Stomach (tissue), 4 donors: Measurements from ENCODE around the gene TRDN.

Source experiments
- CTCF ChIP-seq, 7 experiments: fragments of 450-650 bp in 4 of 7; fragments of 200-600 bp in 3 of 7; sonication (generic) in 3 of 7; IDR thresholded peaks; one replicate each; pipeline ENCODE4 v1.5.1; 2016 to 2019; ENCODE audit warnings: antibody characterized with exemption in 7 of 7, control low read depth in 2 of 7, mild to moderate bottlenecking in 1 of 7
- EP300 ChIP-seq: sonication (generic); formaldehyde crosslinking; IDR thresholded peaks from one replicate; pipeline ENCODE4 v1.6.1; 2017; ENCODE audit warnings: antibody characterized with exemption
- POLR2A ChIP-seq, 4 donors: fragments of 450-650 bp; IDR thresholded peaks; one replicate each; pipeline ENCODE4 v1.6.1; 2016; ENCODE audit warnings: antibody characterized with exemption in 4 of 4, control low read depth in 2 of 4, mild to moderate bottlenecking in 1 of 4, moderate library complexity in 1 of 4
- POLR2AphosphoS5 ChIP-seq, 3 donors: sonication (generic); formaldehyde crosslinking; IDR thresholded peaks; one replicate each; pipeline ENCODE4 v1.6.1; 2016; ENCODE audit warnings: antibody characterized with exemption in 3 of 3

GRCh38 chr6:123619156-123619555 is 17.6 kb downstream of the TRDN start:
- no peak for TF ChIP-seq EP300
- no peak for TF ChIP-seq CTCF (IDR thresholded peaks at IDR 0.05)
- TF ChIP-seq POLR2A (IDR thresholded peaks at IDR 0.05) = no peak
- no peak for TF ChIP-seq POLR2AphosphoS5 (IDR thresholded peaks at IDR 0.05)
